Loucy (cell line): ENCODE data around the gene C3orf20.

Experiments
- CTCF ChIP-seq: fragments of 200-600 bp; sonication (generic); conservative IDR thresholded peaks from 2 replicates; pipeline ENCODE4 v1.5.1; 2014; ENCODE audit warnings: mild to moderate bottlenecking, antibody characterized with exemption, low read length
- EZH2phosphoT487 ChIP-seq: fragments of 200-600 bp; IDR thresholded peaks from 2 replicates; pipeline ENCODE4 v1.6.1; 2018; ENCODE audit warnings: antibody characterized with exemption, mild to moderate bottlenecking, moderate library complexity, borderline replicate concordance

- TF ChIP-seq CTCF (no peak), EZH2phosphoT487 (no peak)
These were observed 90.1 kb downstream of the C3orf20 start for GRCh38 chr3:14765060-14765400.
